ENCODE measurements around the gene DENND5B.

DNA sequence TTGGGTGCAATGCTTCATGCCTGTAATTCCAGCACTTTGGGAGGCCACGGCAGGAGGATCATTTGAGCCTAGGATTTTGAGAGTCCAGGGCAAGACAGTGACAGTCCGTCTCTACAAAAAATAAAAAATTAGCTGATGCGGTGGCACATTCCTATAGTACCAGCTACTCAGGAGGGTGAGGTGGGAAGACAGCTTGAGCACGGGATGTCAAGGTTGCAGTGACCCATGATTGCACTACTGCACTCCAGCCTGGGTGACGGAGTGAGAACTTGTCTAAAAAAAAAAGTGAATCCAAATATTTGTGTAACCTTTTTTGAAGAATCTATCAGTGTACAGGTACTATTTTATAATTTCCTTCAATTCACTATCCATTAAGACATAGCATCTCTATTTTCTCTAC is 112.5 kb downstream of the DENND5B start:
- TF ChIP-seq, protein P1, sequence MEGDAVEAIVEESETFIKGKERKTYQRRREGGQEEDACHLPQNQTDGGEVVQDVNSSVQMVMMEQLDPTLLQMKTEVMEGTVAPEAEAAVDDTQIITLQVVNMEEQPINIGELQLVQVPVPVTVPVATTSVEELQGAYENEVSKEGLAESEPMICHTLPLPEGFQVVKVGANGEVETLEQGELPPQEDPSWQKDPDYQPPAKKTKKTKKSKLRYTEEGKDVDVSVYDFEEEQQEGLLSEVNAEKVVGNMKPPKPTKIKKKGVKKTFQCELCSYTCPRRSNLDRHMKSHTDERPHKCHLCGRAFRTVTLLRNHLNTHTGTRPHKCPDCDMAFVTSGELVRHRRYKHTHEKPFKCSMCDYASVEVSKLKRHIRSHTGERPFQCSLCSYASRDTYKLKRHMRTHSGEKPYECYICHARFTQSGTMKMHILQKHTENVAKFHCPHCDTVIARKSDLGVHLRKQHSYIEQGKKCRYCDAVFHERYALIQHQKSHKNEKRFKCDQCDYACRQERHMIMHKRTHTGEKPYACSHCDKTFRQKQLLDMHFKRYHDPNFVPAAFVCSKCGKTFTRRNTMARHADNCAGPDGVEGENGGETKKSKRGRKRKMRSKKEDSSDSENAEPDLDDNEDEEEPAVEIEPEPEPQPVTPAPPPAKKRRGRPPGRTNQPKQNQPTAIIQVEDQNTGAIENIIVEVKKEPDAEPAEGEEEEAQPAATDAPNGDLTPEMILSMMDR (IDR thresholded peaks at IDR 0.05 in 8 of 11, conservative IDR thresholded peaks at IDR 0.05 in 3 of 11) = no peak
- TF ChIP-seq POLR2A (IDR thresholded peaks at IDR 0.05) = no peak
- no peak for TF ChIP-seq POLR2AphosphoS5 (IDR thresholded peaks at IDR 0.05)
